Measurements from ENCODE around the gene ANKRD33B. TPM values are rescaled to one million over a fixed set of nuclear protein-coding genes. Genes with fewer than 3 reads are reported as not detected.

ANKRD33B gene
- total RNA-seq, 4 donors from 2014 or later: 21.3 to 34.9 (median 30.5) TPM

DNA sequence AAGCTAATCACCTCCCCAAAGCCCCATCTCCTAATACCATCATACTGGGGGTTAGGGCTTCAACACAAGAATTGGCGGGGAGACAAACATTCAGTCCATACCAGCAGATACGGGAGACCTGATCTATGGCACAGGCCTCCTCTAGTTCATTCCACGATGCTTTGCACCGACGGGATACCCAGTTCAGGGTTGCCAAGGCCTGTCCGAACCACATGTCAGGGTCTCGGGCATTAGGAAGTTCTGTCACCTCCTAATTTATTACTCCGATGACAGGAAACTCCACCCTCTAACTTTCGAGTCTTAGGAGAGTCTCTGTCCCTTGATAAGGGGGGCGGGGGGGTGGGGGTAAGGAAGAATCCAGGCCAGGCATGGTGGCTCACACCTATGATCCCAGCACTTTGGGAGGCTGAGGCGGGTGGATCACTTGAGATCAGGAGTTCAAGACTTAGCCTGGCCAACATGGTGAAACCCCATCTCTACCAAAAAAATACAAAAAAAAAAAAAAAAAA lies 23.8 kb upstream of the ANKRD33B start:
- no peak for TF ChIP-seq POLR2A (IDR thresholded peaks at IDR 0.05)
- TF ChIP-seq, protein P1, sequence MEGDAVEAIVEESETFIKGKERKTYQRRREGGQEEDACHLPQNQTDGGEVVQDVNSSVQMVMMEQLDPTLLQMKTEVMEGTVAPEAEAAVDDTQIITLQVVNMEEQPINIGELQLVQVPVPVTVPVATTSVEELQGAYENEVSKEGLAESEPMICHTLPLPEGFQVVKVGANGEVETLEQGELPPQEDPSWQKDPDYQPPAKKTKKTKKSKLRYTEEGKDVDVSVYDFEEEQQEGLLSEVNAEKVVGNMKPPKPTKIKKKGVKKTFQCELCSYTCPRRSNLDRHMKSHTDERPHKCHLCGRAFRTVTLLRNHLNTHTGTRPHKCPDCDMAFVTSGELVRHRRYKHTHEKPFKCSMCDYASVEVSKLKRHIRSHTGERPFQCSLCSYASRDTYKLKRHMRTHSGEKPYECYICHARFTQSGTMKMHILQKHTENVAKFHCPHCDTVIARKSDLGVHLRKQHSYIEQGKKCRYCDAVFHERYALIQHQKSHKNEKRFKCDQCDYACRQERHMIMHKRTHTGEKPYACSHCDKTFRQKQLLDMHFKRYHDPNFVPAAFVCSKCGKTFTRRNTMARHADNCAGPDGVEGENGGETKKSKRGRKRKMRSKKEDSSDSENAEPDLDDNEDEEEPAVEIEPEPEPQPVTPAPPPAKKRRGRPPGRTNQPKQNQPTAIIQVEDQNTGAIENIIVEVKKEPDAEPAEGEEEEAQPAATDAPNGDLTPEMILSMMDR (IDR thresholded peaks at IDR 0.05): no peak
- TF ChIP-seq EP300 (IDR thresholded peaks at IDR 0.05): no peak
- no peak overlapping the region for H3K4me3 ChIP-seq
- DNase-seq (ENCODE audit: low spot score in 2 of 2): no peak
- 89 to 92% methylated on average over 11 of the region's 11 CpGs for WGBS, 2 donors
- H3K9me3 ChIP-seq: no peaks in the 10 kb centered on the region
- H3K36me3 ChIP-seq: no peaks in the 10 kb centered on the region
- H3K27me3 ChIP-seq: no peaks in the 10 kb centered on the region
- H3K4me1 ChIP-seq: peaks cover 0 to 35% (median 0%) of the 10 kb centered on the region in 4 donors
- H3K27ac ChIP-seq: no peak overlapping the region

DNA sequence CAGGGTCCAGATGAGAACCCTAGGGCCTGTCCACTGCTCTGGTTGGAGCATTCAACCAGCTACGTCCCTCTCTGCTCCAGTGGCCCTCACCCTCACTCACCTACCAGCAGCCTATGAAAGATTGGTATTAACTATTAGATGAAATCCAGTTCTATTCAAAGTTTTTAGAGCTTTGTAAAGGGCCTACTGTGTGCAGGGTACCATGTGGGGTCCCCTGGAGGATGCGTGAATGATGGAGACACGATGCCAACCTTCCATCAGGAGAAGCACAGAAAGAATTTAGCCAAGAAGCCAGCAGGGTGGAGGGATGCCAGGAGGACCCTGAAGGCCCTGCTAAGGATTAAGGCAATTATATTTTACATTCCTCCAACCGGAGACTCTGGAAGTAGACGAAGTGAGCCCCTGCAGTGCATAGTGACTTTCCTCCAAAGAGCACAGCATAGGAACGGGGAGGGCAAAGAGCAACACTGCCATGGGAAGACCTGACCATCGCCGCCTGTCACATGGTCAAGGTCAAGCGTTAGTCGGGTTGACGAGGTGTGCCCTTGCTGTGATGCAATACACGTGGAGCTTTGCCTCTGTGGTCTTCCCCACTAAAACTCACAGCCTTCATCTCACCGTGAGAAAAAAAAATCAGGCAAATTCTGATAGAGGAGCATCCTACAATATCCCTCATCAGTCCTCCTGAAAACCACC lies 22.8 kb upstream of the ANKRD33B start:
- H3K27ac ChIP-seq: no peak overlapping the region
- no peak for DNase-seq (ENCODE audit: low spot score in 2 of 2)
- H3K27me3 ChIP-seq: no peaks in the 10 kb centered on the region
- H3K4me3 ChIP-seq: no peak overlapping the region
- WGBS, 2 donors: 90 to 92% methylated on average over 13 of the region's 13 CpGs
- H3K4me1 ChIP-seq: peaks cover 0 to 35% (median 0%) of the 10 kb centered on the region in 4 donors
- TF ChIP-seq EP300 (IDR thresholded peaks at IDR 0.05): no peak
- no peaks in the 10 kb centered on the region for H3K9me3 ChIP-seq
- no peaks in the 10 kb centered on the region for H3K36me3 ChIP-seq

DNA sequence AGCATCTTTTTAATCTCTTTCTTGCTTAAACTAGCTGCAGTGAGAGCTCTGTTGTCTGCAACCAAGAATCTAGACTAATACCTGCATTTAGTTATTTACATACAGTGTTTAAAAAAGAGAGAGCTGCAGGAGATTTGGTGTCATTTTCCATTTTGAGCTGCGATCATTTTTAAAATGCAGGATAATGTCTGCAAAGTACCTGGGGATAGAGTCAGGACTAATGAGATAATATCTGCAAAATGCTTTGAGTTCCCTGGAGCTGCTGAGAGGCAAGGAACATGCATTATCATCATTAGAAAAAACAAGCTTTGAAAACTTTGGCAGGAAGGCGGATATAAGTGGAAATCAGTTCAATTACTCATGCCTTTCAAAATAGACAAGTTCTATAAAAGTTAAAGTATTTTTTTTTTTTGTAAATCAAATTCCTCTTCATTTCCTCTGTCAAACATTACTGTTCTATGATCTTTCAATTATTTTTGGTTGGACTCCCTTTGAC lies 21.8 kb upstream of the ANKRD33B start:
- Histone ChIP-seq H3K36me3 (no peaks in the 10 kb centered on the region), H3K27me3 (no peaks in the 10 kb centered on the region), H3K27ac (no peak overlapping the region), H3K4me1 (peaks cover 0 to 32% (median 0%) of the 10 kb centered on the region in 4 donors), H3K4me3 (no peak overlapping the region), H3K9me3 (no peaks in the 10 kb centered on the region)
- WGBS, 2 donors: 74 to 79% methylated on average over 2 of the region's 2 CpGs
- DNase-seq (ENCODE audit: low spot score in 2 of 2): no peak
- TF ChIP-seq POLR2A (IDR thresholded peaks at IDR 0.05) (no peak), EP300 (IDR thresholded peaks at IDR 0.05) (no peak)
- TF ChIP-seq, protein P1 (IDR thresholded peaks at IDR 0.05): no peak

DNA sequence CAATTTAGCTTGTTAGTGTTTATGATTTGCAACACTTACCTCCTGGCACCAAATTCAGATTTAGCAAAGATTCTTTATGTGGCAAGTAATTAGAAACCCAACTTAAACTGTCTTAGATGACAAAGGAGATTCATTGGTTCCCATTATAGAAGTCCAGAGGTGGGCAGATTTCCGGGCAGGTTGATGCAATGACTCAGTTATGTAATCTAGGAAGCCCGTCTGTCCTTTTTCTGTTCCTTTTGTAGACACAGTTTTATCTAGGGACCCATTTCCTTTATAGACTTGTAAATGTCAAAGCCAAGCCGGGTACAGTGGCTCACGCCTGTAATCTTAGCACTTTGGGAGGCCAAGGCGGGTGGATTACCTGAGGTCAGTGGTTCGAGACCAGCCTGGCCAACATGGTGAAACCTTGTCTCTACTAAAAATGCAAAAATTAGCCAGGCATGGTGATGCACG lies 20.3 kb upstream of the ANKRD33B start:
- H3K27ac ChIP-seq: no peak overlapping the region
- H3K36me3 ChIP-seq: no peaks in the 10 kb centered on the region
- DNase-seq (ENCODE audit: low spot score in 2 of 2): no peak
- TF ChIP-seq EP300 (IDR thresholded peaks at IDR 0.05) (no peak), POLR2A (IDR thresholded peaks at IDR 0.05) (no peak)
- TF ChIP-seq, protein P1 (IDR thresholded peaks at IDR 0.05): no peak
- H3K4me3 ChIP-seq: no peak overlapping the region
- no peaks in the 10 kb centered on the region for H3K27me3 ChIP-seq
- peaks cover 0 to 17% (median 0%) of the 10 kb centered on the region in 4 donors for H3K4me1 ChIP-seq
- WGBS, 2 donors: 75 to 78% methylated on average over 7 of the region's 7 CpGs
- no peaks in the 10 kb centered on the region for H3K9me3 ChIP-seq

DNA sequence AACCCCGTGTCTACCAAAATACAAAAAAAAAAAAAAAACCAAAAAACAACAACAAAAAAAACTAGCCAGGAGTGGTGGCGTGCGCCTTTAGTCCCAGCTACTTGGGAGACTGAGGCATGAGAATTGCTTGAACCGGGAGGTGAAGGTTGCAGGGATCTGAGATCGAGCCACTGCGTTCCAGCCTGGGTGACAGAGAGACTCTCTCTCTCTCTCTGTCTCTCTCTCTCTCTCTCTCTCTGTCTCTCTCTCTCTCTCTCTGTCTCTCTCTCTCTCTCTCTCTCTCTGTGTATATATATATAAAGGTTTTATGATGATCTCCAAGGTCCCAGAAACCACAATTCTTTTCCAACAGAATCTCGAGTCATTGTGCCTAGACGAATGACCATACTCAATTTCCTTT lies 18.8 kb upstream of the ANKRD33B start:
- no peak overlapping the region for H3K4me3 ChIP-seq
- H3K9me3 ChIP-seq: no peaks in the 10 kb centered on the region
- WGBS, 2 donors: 86 to 88% methylated on average over 8 of the region's 8 CpGs
- H3K27me3 ChIP-seq: no peaks in the 10 kb centered on the region
- H3K4me1 ChIP-seq: peaks cover 0 to 9% (median 0%) of the 10 kb centered on the region in 4 donors
- TF ChIP-seq EP300 (IDR thresholded peaks at IDR 0.05) (no peak), POLR2A (IDR thresholded peaks at IDR 0.05) (no peak)
- TF ChIP-seq, protein P1 (IDR thresholded peaks at IDR 0.05): no peak
- DNase-seq (ENCODE audit: low spot score in 2 of 2): no peak
- H3K27ac ChIP-seq: no peak overlapping the region
- no peaks in the 10 kb centered on the region for H3K36me3 ChIP-seq

All from tibial nerve (tissue), 4 donors.